OCI-LY1 (cell line): ENCODE data around the gene ATN1.
A peak's percentile ranks its signal among the peaks of the same experiment; 100 is the strongest.
"Not testable (repeated sequence)": the region's sequence is repeated elsewhere in the genome, so short reads cannot be mapped to it uniquely, and the experiment has no call there.

Source experiments
- H2AFZ ChIP-seq: fragments of 200-600 bp; sonication (generic), shearing (Covaris generic); 2 replicates; pipeline ENCODE4 v1.6.0; 2014; ENCODE audit warnings: antibody characterized with exemption, mild to moderate bottlenecking, low read length
- H3F3A ChIP-seq: fragments of 200-600 bp; sonication (generic), shearing (Covaris generic); 2 replicates; pipeline ENCODE4 v1.6.0; 2014; ENCODE audit warnings: mild to moderate bottlenecking, antibody characterized with exemption, low read length, moderate library complexity; ENCODE audit not compliant: insufficient read depth
- H3K27ac ChIP-seq: fragments of 200-600 bp; sonication (generic); 2 replicates; pipeline ENCODE4 v1.5.1; 2014; ENCODE audit warnings: low read length, mixed run types, mild to moderate bottlenecking, low read depth; ENCODE audit not compliant: poor library complexity, severe bottlenecking
- H3K27me3 ChIP-seq: fragments of 200-600 bp; sonication (generic); 2 replicates; pipeline ENCODE4 v1.6.0; 2014; ENCODE audit warnings: antibody characterized with exemption, mild to moderate bottlenecking, low read length, moderate library complexity; ENCODE audit not compliant: insufficient read depth
- H3K36me3 ChIP-seq: fragments of 200-600 bp; sonication (generic); 2 replicates; pipeline ENCODE4 v1.6.1; 2014; ENCODE audit warnings: mild to moderate bottlenecking, antibody characterized with exemption, low read length, moderate library complexity, mixed read lengths; ENCODE audit not compliant: insufficient read depth
- H3K4me1 ChIP-seq: fragments of 200-600 bp; sonication (generic); 2 replicates; pipeline ENCODE4 v1.5.1; 2014; ENCODE audit warnings: mild to moderate bottlenecking, low read length, moderate library complexity; ENCODE audit not compliant: insufficient read depth, severe bottlenecking
- H3K4me2 ChIP-seq: fragments of 200-600 bp; sonication (generic), shearing (Covaris generic); 2 replicates; pipeline ENCODE4 v1.6.1; 2014; ENCODE audit warnings: low read length
- H3K4me3 ChIP-seq: fragments of 200-600 bp; sonication (generic); 2 replicates; pipeline ENCODE4 v1.5.1; 2014; ENCODE audit warnings: low read length, low read depth, mild to moderate bottlenecking, mixed read lengths; ENCODE audit not compliant: poor library complexity, severe bottlenecking
- H3K79me2 ChIP-seq: fragments of 200-600 bp; shearing (Covaris generic); 2 replicates; pipeline ENCODE4 v1.6.1; 2016; ENCODE audit warnings: mixed run types, low read length, mixed read lengths; ENCODE audit not compliant: insufficient read depth
- H3K9ac ChIP-seq: fragments of 200-600 bp; sonication (generic), shearing (Covaris generic); 2 replicates; pipeline ENCODE4 v1.6.1; 2014; ENCODE audit warnings: mild to moderate bottlenecking, low read length, mixed read lengths
- H3K9me2 ChIP-seq: fragments of 200-600 bp; sonication (generic), shearing (Covaris generic); 2 replicates; pipeline ENCODE4 v1.6.1; 2014; ENCODE audit warnings: low read depth, mild to moderate bottlenecking, low read length, mixed read lengths
- H3K9me3 ChIP-seq: fragments of 200-600 bp; shearing (Covaris generic); 2 replicates; pipeline ENCODE4 v1.6.1; 2014; ENCODE audit warnings: low read length, mixed read lengths
- H4K20me1 ChIP-seq: fragments of 200-600 bp; sonication (generic), shearing (Covaris generic); 2 replicates; pipeline ENCODE4 v1.6.0; 2016; ENCODE audit warnings: mild to moderate bottlenecking, low read length; ENCODE audit not compliant: insufficient read depth
- CTCF ChIP-seq: fragments of 200-600 bp; sonication (generic), shearing (Covaris generic); IDR thresholded peaks from 2 replicates; pipeline ENCODE4 v1.5.1; 2017; ENCODE audit warnings: mild to moderate bottlenecking, antibody characterized with exemption, low read length, moderate library complexity, mixed read lengths
- EZH2 ChIP-seq: fragments of 200-600 bp; sonication (generic), shearing (Covaris generic); IDR thresholded peaks from 2 replicates; pipeline ENCODE4 v1.8.0; 2017; ENCODE audit warnings: borderline replicate concordance, mixed run types, mild to moderate bottlenecking, antibody characterized with exemption, low read length, moderate library complexity, mixed read lengths

Gene ATN1

GRCh38 chr12:6903722-6904121 is 24.0 kb upstream of the ATN1 start:
- Histone ChIP-seq H3K4me3 (no peak overlapping the region), H3K9ac (no peak overlapping the region), H3K9me3 (no peaks in the 10 kb centered on the region), H3K9me2 (no peaks in the 10 kb centered on the region), H3K4me1 (peaks cover 24% of the 10 kb centered on the region), H3K27me3 (no peaks in the 10 kb centered on the region), H4K20me1 (no peaks in the 10 kb centered on the region), H3K27ac (no peak overlapping the region), H3K79me2 (no peaks in the 10 kb centered on the region), H3K36me3 (no peaks in the 10 kb centered on the region), H3K4me2 (peak overlapping the region; percentile 98), H3F3A (no peaks in the 10 kb centered on the region), H2AFZ (peak overlapping the region; percentile 60; the same call in 1 of the 2 replicates)
- TF ChIP-seq EZH2 (no peak), CTCF (no peak)

- Histone ChIP-seq H3K79me2 (no peaks in the 10 kb centered on the region), H3K27ac (no peak within 1 kb of the TSS), H3K9ac (peak within 1 kb of the TSS; percentile 80), H3K9me3 (no peaks in the 10 kb centered on the region), H3K36me3 (no peaks in the 10 kb centered on the region), H3K27me3 (no peaks in the 10 kb centered on the region), H3K4me1 (peaks cover 24% of the 10 kb centered on the region), H3K9me2 (no peaks in the 10 kb centered on the region), H3K4me2 (peak within 1 kb of the TSS; percentile 98), H4K20me1 (no peaks in the 10 kb centered on the region), H3K4me3 (peak within 1 kb of the TSS; percentile 82), H3F3A (no peaks in the 10 kb centered on the region), H2AFZ (peak within 1 kb of the TSS; percentile 60)
- TF ChIP-seq CTCF (no peak), EZH2 (no peak)
These were observed 23.2 kb upstream of the ATN1 start, which contains the start of gene LRRC23 for GRCh38 chr12:6904280-6905276. Gene LRRC23 (plus strand): TSS chr12:6904822. CDS start chr12:6905634, 812 bp downstream.

GRCh38 chr12:6905414-6906040 is 22.2 kb upstream of the ATN1 start:
- peaks cover 17% of the 10 kb centered on the region for H3K4me1 ChIP-seq
- H3K9me2 ChIP-seq: no peaks in the 10 kb centered on the region
- H4K20me1 ChIP-seq: no peaks in the 10 kb centered on the region
- no peaks in the 10 kb centered on the region for H3F3A ChIP-seq
- peak overlapping the region; percentile 82 for H3K4me3 ChIP-seq
- no peak overlapping the region for H3K27ac ChIP-seq
- no peaks in the 10 kb centered on the region for H3K36me3 ChIP-seq
- TF ChIP-seq CTCF (no peak), EZH2 (no peak)
- no peaks in the 10 kb centered on the region for H3K27me3 ChIP-seq
- peak overlapping the region; percentile 80 for H3K9ac ChIP-seq
- H3K9me3 ChIP-seq: no peaks in the 10 kb centered on the region
- no peaks in the 10 kb centered on the region for H3K79me2 ChIP-seq
- no peak overlapping the region for H2AFZ ChIP-seq
- peak overlapping the region; percentile 98 for H3K4me2 ChIP-seq

GRCh38 chr12:6908141-6908540 is 19.6 kb upstream of the ATN1 start:
- not testable (repeated sequence) for H3F3A ChIP-seq, H3K27me3 ChIP-seq, H3K4me2 ChIP-seq, H3K9ac ChIP-seq, H3K27ac ChIP-seq, H3K36me3 ChIP-seq, H3K4me3 ChIP-seq, H3K9me2 ChIP-seq, H4K20me1 ChIP-seq, H2AFZ ChIP-seq, H3K79me2 ChIP-seq, H3K9me3 ChIP-seq
- H3K4me1 ChIP-seq: peaks cover 17% of the 10 kb centered on the region
